SK-N-SH (cell line): Measurements from ENCODE around the gene SNAPC5. TPM values are rescaled to one million over a fixed set of nuclear protein-coding genes. Genes with fewer than 3 reads are reported as not detected.

ENCODE experiments used
- CTCF ChIA-PET: fragments of 300-600, 350-600 bp; formaldehyde crosslinking; extraction: SDS; loops from one replicate; lab custom pipeline; 2021; lab: Yijun Ruan, JAX
- POLR2A ChIA-PET: fragments of 350-600 bp; sonication (Branson Sonifier 250); formaldehyde crosslinking; extraction: SDS; loops from one replicate; lab custom pipeline; 2020; ENCODE audit warnings: antibody characterized with exemption, inconsistent platforms; lab: Yijun Ruan, JAX
- DNase-seq: peaks from one replicate; pipeline ENCODE4 v3.0.0; 2012
- H2AFZ ChIP-seq: fragments of 200-600 bp; sonication (generic); 2 replicates; pipeline ENCODE4 v1.8.1; 2016; ENCODE audit warnings: antibody characterized with exemption, mild to moderate bottlenecking, low read depth
- H3F3A ChIP-seq: fragments of 200-600 bp; sonication (generic); replicated peaks from 2 replicates; pipeline ENCODE3; 2016; ENCODE audit warnings: antibody characterized with exemption, mild to moderate bottlenecking; ENCODE audit not compliant: insufficient read depth
- H3K27ac ChIP-seq, 2 experiments: fragments of 200-500 bp in 1 of 2; fragments of 200-600 bp in 1 of 2; sonication (Bioruptor generic) in 1 of 2; sonication (generic), shearing (Covaris generic) in 1 of 2; 2 replicates each; pipeline versions ENCODE4 v1.5.1 to v1.6.1; 2014 to 2016; ENCODE audit warnings: low read depth in 2 of 2, inconsistent platforms in 1 of 2, low read length in 1 of 2, mild to moderate bottlenecking in 1 of 2, mixed read lengths in 1 of 2
- H3K27me3 ChIP-seq: fragments of 200-600 bp; sonication (generic), shearing (Covaris generic); 2 replicates; pipeline ENCODE4 v1.6.1; 2016; ENCODE audit warnings: mixed run types; ENCODE audit not compliant: insufficient read depth
- H3K36me3 ChIP-seq, 2 experiments: fragments of 200-500 bp in 1 of 2; fragments of 200-600 bp in 1 of 2; sonication (Bioruptor generic) in 1 of 2; sonication (generic) in 1 of 2; replicated peaks in 1 of 2; 2 replicates each; pipeline versions ENCODE3 to v1.5.1; 2014 to 2016; ENCODE audit warnings: low read length in 1 of 2, mild to moderate bottlenecking in 1 of 2; ENCODE audit not compliant: insufficient read depth in 2 of 2, control insufficient read depth in 1 of 2
- H3K4me1 ChIP-seq, 2 experiments: fragments of 200-500 bp in 1 of 2; fragments of 200-600 bp in 1 of 2; sonication (Bioruptor generic) in 1 of 2; sonication (generic), shearing (Covaris generic) in 1 of 2; 2 replicates each; pipeline versions ENCODE4 v1.5.1 to v1.6.1; 2014 to 2016; ENCODE audit warnings: low read depth in 1 of 2, low read length in 1 of 2, mixed run types in 1 of 2; ENCODE audit not compliant: insufficient read depth in 2 of 2, control insufficient read depth in 1 of 2
- H3K4me2 ChIP-seq: fragments of 200-600 bp; sonication (generic), shearing (Covaris generic); 2 replicates; pipeline ENCODE4 v1.6.1; 2017; ENCODE audit warnings: mixed run types
- H3K4me3 ChIP-seq, 2 experiments: fragments of 200-500 bp in 1 of 2; fragments of 200-600 bp in 1 of 2; sonication (Bioruptor generic) in 1 of 2; sonication (generic), shearing (Covaris generic) in 1 of 2; 2 replicates each; pipeline versions ENCODE4 v1.5.1 to v1.8.1; 2014 to 2016; ENCODE audit warnings: low read depth in 2 of 2, inconsistent platforms in 1 of 2, low read length in 1 of 2, mild to moderate bottlenecking in 1 of 2, mixed read lengths in 1 of 2, moderate library complexity in 1 of 2
- H3K79me2 ChIP-seq: fragments of 200-600 bp; sonication (generic); 2 replicates; pipeline ENCODE4 v1.8.1; 2017; ENCODE audit warnings: mild to moderate bottlenecking; ENCODE audit not compliant: insufficient read depth
- H3K9ac ChIP-seq: fragments of 200-600 bp; sonication (generic); 2 replicates; pipeline ENCODE4 v1.6.1; 2017; ENCODE audit warnings: mixed run types
- H3K9me2 ChIP-seq: fragments of 200-600 bp; sonication (generic); 2 replicates; pipeline ENCODE4 v1.6.1; 2017; ENCODE audit warnings: mixed run types
- H3K9me3 ChIP-seq: fragments of 200-600 bp; sonication (generic); 2 replicates; pipeline ENCODE4 v1.6.1; 2017; ENCODE audit warnings: mixed run types, mild to moderate bottlenecking, moderate library complexity
- H4K20me1 ChIP-seq: fragments of 200-600 bp; sonication (generic); 2 replicates; pipeline ENCODE4 v1.6.1; 2017; ENCODE audit warnings: mild to moderate bottlenecking, mixed run types; ENCODE audit not compliant: insufficient read depth
- CHD2 ChIP-seq: fragments of 150-350 bp; IDR thresholded peaks from 2 replicates; pipeline ENCODE4 v1.6.1; 2018; ENCODE audit warnings: low read length; ENCODE audit not compliant: partially characterized antibody
- CTCF ChIP-seq: fragments of 200-600 bp; sonication (generic); IDR thresholded peaks from 2 replicates; pipeline ENCODE4 v1.6.1; 2017; ENCODE audit warnings: antibody characterized with exemption, mild to moderate bottlenecking, moderate library complexity
- FOSL2 ChIP-seq: IDR thresholded peaks from 2 replicates; pipeline ENCODE4 v1.4.0; 2012; ENCODE audit warnings: low read depth, mild to moderate bottlenecking, moderate library complexity, borderline replicate concordance
- GABPA ChIP-seq: IDR thresholded peaks from 2 replicates; pipeline ENCODE4 v1.4.0; 2012; ENCODE audit warnings: low read depth, mild to moderate bottlenecking
- GATA2 ChIP-seq: sonication (generic); formaldehyde crosslinking; IDR thresholded peaks from 2 replicates; pipeline ENCODE4 v1.5.0; 2020; ENCODE audit warnings: mild to moderate bottlenecking, missing genetic modification reagents
- IRF3 ChIP-seq: fragments of 150-350 bp; IDR thresholded peaks from 2 replicates; pipeline ENCODE4 v1.6.1; 2016; ENCODE audit warnings: mild to moderate bottlenecking, low read depth, low read length
- JUND ChIP-seq: IDR thresholded peaks from 2 replicates; pipeline ENCODE4 v1.4.0; 2012
- MAX ChIP-seq: IDR thresholded peaks from 2 replicates; pipeline ENCODE4 v1.4.0; 2012; ENCODE audit warnings: low read depth
- MEF2A ChIP-seq: IDR thresholded peaks from 2 replicates; pipeline ENCODE4 v1.4.0; 2012; ENCODE audit warnings: low read depth, borderline replicate concordance
- NFIC ChIP-seq: IDR thresholded peaks from 2 replicates; pipeline ENCODE4 v1.4.0; 2012; ENCODE audit warnings: borderline replicate concordance
- NRF1 ChIP-seq: IDR thresholded peaks from 2 replicates; pipeline ENCODE4 v1.6.1; 2012; ENCODE audit warnings: low read depth, mild to moderate bottlenecking, low read length
- PBX3 ChIP-seq: IDR thresholded peaks from 2 replicates; pipeline ENCODE4; 2012
- REST ChIP-seq: IDR thresholded peaks from 2 replicates; pipeline ENCODE4 v1.6.1; 2012; ENCODE audit warnings: mild to moderate bottlenecking, low read depth, low read length, moderate library complexity
- RFX5 ChIP-seq: IDR thresholded peaks from 2 replicates; pipeline ENCODE4 v1.6.1; 2012; ENCODE audit warnings: mild to moderate bottlenecking, improper control_type of control experiment, low read length
- RXRA ChIP-seq: IDR thresholded peaks from 2 replicates; pipeline ENCODE4 v1.4.0; 2012; ENCODE audit warnings: low read depth, mild to moderate bottlenecking, borderline replicate concordance
- TCF12 ChIP-seq: IDR thresholded peaks from 2 replicates; pipeline ENCODE4 v1.4.0; 2012
- TEAD4 ChIP-seq: IDR thresholded peaks from 2 replicates; pipeline ENCODE4 v1.4.0; 2012; ENCODE audit warnings: mild to moderate bottlenecking, borderline replicate concordance; ENCODE audit not compliant: insufficient read depth
- USF1 ChIP-seq: IDR thresholded peaks from 2 replicates; pipeline ENCODE4 v1.4.0; 2012; ENCODE audit warnings: low read depth, borderline replicate concordance
- USF2 ChIP-seq: fragments of 150-350 bp; IDR thresholded peaks from 2 replicates; pipeline ENCODE4 v1.6.1; 2017; ENCODE audit warnings: antibody characterized with exemption, low read length, low read depth, borderline replicate concordance
- YY1 ChIP-seq: IDR thresholded peaks from 2 replicates; pipeline ENCODE4 v1.4.0; 2012; ENCODE audit warnings: low read depth, mild to moderate bottlenecking
- WGBS: methylation state at CpG from one replicate; pipeline ENCODE4 v1.1.6; 2017; ENCODE audit warnings: low lambda C conversion rate; 5-methylcytosine and 5-hydroxymethylcytosine counted together
- polyA plus RNA-seq, 3 experiments: library from polyadenylated mRNA; depleted of rRNA; stranded (reverse); fragments of >200 nt; gene quantifications; 2 replicates each; pipeline ENCODE4 v1.2.3, GENCODE V29; 2012

The SNAPC5 gene
- polyA plus RNA-seq, 1 of the 3 experiments (the other 2 are of a cell fraction) = 65.0 TPM

- Histone ChIP-seq H3K4me2 (no peak overlapping the region), H3K4me3 (no peak overlapping the region), H2AFZ (no peak overlapping the region), H3K27ac (no peak overlapping the region), H3K9me3 (no peaks in the 10 kb centered on the region), H3K9me2 (no peaks in the 10 kb centered on the region), H4K20me1 (no peaks in the 10 kb centered on the region), H3K79me2 (no peaks in the 10 kb centered on the region; the same call in 1 of the 2 replicates), H3K9ac (no peak overlapping the region), H3K4me1 (no peaks in the 10 kb centered on the region), H3K36me3 (peaks cover 0 to 4% of the 10 kb centered on the region in 2 experiments), H3K27me3 (no peaks in the 10 kb centered on the region), H3F3A (no peaks in the 10 kb centered on the region)
- 91% methylated on average over 10 of the region's 10 CpGs for WGBS
- TF ChIP-seq RFX5 (no peak), PBX3 (no peak), JUND (no peak), TEAD4 (no peak), MAX (no peak), USF2 (no peak), NRF1 (no peak), FOSL2 (no peak), GATA2 (no peak), USF1 (no peak), CHD2 (no peak), YY1 (no peak), CTCF (no peak), REST (no peak), NFIC (no peak), MEF2A (no peak), TCF12 (no peak), IRF3 (no peak), GABPA (no peak), RXRA (no peak)
- ChIA-PET POLR2A (no interaction called here), CTCF (interaction anchor here (1.0 kb wide), 1 partner anchor 16 kb away, joined by 3 read pairs; the partner anchor contains the start of gene SNAPC5)
- DNase-seq = no peak
Observed at GRCh38 chr15:66481107-66481856, 16.3 kb downstream of the SNAPC5 start.
